Vagina (tissue), 2 donors: ENCODE results near the gene CCDC88C. TPM values are rescaled to one million over a fixed set of nuclear protein-coding genes. Genes with fewer than 3 reads are reported as not detected.
A peak's percentile ranks its signal among the peaks of the same experiment; 100 is the strongest.

Experiments
- DNase-seq, 2 donors: peaks; one replicate each; pipeline ENCODE4 v3.0.0-alpha.2; 2017; ENCODE audit errors: extremely low spot score in 2 of 2
- H3K27ac ChIP-seq: fragments of 200-600 bp; sonication (generic); one replicate; pipeline ENCODE4 v1.5.1; 2019
- H3K27me3 ChIP-seq: fragments of 200-600 bp; sonication (generic); one replicate; pipeline ENCODE4 v1.5.1; 2019
- H3K36me3 ChIP-seq, 2 donors: fragments of 200-600 bp; sonication (generic); one replicate each; pipeline ENCODE4 v1.5.1; 2017 to 2019
- H3K4me1 ChIP-seq: fragments of 200-600 bp; sonication (generic); one replicate; pipeline ENCODE4 v1.5.1; 2019
- H3K4me3 ChIP-seq, 2 donors: fragments of 200-600 bp; sonication (generic); 1 replicate in 1 of 2; 2 replicates in 1 of 2; pipeline ENCODE4 v1.5.1; 2016 to 2019
- H3K9me3 ChIP-seq: fragments of 200-600 bp; sonication (generic); one replicate; pipeline ENCODE4 v1.5.1; 2019
- POLR2A ChIP-seq, 2 donors: fragments of 450-650 bp; IDR thresholded peaks; one replicate each; pipeline ENCODE4 v1.6.1; 2017; ENCODE audit warnings: antibody characterized with exemption in 2 of 2, mild to moderate bottlenecking in 2 of 2, moderate library complexity in 2 of 2
- POLR2AphosphoS5 ChIP-seq, 2 donors: sonication (generic); formaldehyde crosslinking; IDR thresholded peaks; one replicate each; pipeline ENCODE4 v1.9.0; 2017; ENCODE audit warnings: antibody characterized with exemption in 2 of 2, mild to moderate bottlenecking in 2 of 2, low read depth in 1 of 2; ENCODE audit not compliant: insufficient read depth in 1 of 2
- intact Hi-C: fragments of 100-400 bp; cut with DNase I; formaldehyde crosslinking; loops from one replicate; pipeline ENCODE4 v1.15.1; 2023
- total RNA-seq: library from RNA; depleted of rRNA; stranded (reverse); fragments of >200 nt; gene quantifications from one replicate; pipeline ENCODE4 v1.2.3, GENCODE V29; 2016
- TF ChIP-seq, protein P1 (sequence below), 3 experiments: fragments of 450-650 bp in 2 of 3; fragments of 200-600 bp in 1 of 3; sonication (generic) in 1 of 3; IDR thresholded peaks; one replicate each; pipeline ENCODE4 v1.5.1; 2017 to 2019; ENCODE audit warnings: antibody characterized with exemption in 3 of 3, mild to moderate bottlenecking in 2 of 3, moderate library complexity in 2 of 3

Gene CCDC88C
- total RNA-seq, 1 donor from 2014 or later, result 42.2 TPM

DNA sequence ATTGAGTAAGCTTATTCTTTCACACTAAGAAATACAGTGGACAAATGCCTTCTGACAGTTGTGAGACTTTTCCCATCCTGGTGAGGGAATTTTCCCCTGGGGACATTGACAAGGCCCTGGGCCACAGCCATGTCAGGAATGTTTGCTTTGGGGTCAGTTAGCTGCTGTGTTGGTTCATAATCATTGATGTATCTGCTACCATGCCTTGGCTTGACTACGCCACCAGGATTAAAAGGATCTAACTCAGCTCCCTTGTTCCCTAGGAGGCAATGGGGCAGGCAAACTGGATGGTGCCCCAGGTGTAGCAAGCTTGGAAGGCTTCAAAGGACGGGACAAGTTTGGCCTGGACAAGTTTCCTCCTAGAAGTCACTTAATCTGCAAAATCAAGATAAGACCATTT is 3.1 kb upstream of the CCDC88C start:
- intact Hi-C loops, result no loop called here

DNA sequence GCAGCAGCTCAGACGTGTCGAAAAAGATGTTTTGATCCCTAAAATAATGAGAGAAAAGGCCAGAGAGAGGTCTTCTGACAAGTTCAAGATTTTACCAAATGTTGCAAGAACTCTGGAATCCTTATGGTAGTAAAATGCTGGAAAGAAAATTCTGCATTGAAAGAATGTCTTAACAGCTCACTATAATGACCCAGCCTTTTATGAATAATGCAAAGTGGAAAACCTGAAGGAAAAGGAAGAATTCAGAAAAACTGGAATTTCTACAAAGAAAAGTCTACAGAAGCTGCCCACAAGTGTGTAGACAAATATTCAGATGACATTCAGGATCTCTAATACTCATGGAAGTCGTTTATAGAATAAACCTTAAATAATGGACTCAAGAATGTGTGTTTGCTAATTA is 1.8 kb upstream of the CCDC88C start:
- DNase-seq, result no peak
- Histone ChIP-seq H3K4me1 (peaks cover 20% of the 10 kb centered on the region), H3K4me3 (no peak overlapping the region), H3K27me3 (no peaks in the 10 kb centered on the region), H3K36me3 (no peaks in the 10 kb centered on the region), H3K27ac (no peak overlapping the region), H3K9me3 (no peaks in the 10 kb centered on the region)
- TF ChIP-seq POLR2A (IDR thresholded peaks at IDR 0.05) (no peak), POLR2AphosphoS5 (IDR thresholded peaks at IDR 0.05; ENCODE audit: insufficient read depth in 1 of 2, low read depth in 1 of 2) (no peak)
- TF ChIP-seq, protein P1, sequence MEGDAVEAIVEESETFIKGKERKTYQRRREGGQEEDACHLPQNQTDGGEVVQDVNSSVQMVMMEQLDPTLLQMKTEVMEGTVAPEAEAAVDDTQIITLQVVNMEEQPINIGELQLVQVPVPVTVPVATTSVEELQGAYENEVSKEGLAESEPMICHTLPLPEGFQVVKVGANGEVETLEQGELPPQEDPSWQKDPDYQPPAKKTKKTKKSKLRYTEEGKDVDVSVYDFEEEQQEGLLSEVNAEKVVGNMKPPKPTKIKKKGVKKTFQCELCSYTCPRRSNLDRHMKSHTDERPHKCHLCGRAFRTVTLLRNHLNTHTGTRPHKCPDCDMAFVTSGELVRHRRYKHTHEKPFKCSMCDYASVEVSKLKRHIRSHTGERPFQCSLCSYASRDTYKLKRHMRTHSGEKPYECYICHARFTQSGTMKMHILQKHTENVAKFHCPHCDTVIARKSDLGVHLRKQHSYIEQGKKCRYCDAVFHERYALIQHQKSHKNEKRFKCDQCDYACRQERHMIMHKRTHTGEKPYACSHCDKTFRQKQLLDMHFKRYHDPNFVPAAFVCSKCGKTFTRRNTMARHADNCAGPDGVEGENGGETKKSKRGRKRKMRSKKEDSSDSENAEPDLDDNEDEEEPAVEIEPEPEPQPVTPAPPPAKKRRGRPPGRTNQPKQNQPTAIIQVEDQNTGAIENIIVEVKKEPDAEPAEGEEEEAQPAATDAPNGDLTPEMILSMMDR (IDR thresholded peaks at IDR 0.05), result no peak
- intact Hi-C loops, result loop anchor here (5.0 kb wide), 1 partner anchor 97 kb away; no protein-coding TSS in a partner anchor

More for the DNA sequence above, 3.1 kb upstream of the CCDC88C start:
- Histone ChIP-seq H3K27ac (no peak overlapping the region), H3K4me3 (no peak overlapping the region), H3K27me3 (no peaks in the 10 kb centered on the region), H3K9me3 (no peaks in the 10 kb centered on the region), H3K4me1 (peaks cover 16% of the 10 kb centered on the region), H3K36me3 (no peaks in the 10 kb centered on the region)
- DNase-seq, result no peak
- TF ChIP-seq POLR2AphosphoS5 (IDR thresholded peaks at IDR 0.05; ENCODE audit: insufficient read depth in 1 of 2, low read depth in 1 of 2), result no peak
- TF ChIP-seq, protein P1 (IDR thresholded peaks at IDR 0.05), result no peak
- TF ChIP-seq POLR2A (IDR thresholded peaks at IDR 0.05), result no peak

DNA sequence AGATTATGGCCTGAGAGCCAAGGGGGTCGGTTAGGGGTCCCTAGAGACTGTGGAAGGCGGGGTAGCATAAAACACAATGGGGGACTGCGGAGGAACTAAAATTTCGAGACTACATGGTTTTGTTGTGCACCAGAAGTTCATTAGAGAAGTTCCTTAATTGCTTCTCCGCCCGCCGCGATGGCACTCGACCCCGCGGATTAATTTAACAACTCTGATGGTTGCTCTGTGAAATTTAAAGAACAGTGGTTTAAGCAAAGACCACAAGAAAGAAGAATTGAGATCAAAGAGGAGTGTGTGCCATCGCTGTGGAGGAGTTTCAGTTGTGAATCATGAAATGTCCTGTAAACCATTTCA is 1.4 kb upstream of the CCDC88C start:
- intact Hi-C loops, result loop anchor here (5.0 kb wide), 1 partner anchor 97 kb away; no protein-coding TSS in a partner anchor
- Histone ChIP-seq H3K9me3 (no peaks in the 10 kb centered on the region), H3K27ac (no peak overlapping the region), H3K27me3 (no peaks in the 10 kb centered on the region), H3K4me1 (peaks cover 24% of the 10 kb centered on the region), H3K4me3 (peak overlapping the region; percentile 53 to 63), H3K36me3 (no peaks in the 10 kb centered on the region)
- DNase-seq, result no peak
- TF ChIP-seq POLR2AphosphoS5 (IDR thresholded peaks at IDR 0.05; ENCODE audit: insufficient read depth in 1 of 2, low read depth in 1 of 2) (no peak), POLR2A (IDR thresholded peaks at IDR 0.05) (no peak)
- TF ChIP-seq, protein P1 (IDR thresholded peaks at IDR 0.05), result peak in 1 of 3 experiments; percentile 2

DNA sequence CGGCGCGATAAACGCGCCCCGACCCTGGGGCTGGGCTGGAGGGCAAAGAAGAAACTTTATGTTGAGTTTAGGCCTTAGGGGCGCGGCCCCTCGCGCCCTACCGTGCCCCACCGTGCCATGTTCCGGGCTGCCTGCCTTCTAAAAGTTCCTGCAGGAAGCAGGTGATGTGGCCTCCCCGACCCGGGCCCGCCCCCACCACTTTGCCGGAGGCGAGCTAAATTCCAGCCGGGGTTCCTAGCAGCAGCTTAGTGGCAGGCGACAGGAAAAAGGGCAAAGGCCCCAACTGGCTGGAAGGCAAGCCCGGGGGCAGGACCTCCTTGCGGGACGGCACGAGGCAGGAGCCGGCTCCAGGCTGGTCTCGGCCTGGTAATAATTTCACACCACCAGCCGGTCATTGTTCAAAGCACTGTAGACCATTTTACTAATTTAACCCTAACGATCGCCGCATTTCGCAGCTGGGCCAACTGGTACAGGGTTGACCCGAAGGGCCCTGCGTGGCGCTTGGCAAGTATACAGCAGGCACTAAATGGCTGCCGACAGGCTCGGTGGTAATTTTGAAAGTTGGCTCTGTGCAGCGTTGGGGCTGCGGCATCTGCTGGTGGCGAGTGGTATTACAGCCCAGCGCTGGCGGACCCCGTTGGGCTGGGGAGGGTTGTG is 895 bp upstream of the CCDC88C start:
- H3K36me3 ChIP-seq, result no peaks in the 10 kb centered on the region
- peak overlapping the region; percentile 5 for H3K27ac ChIP-seq
- intact Hi-C loops, result loop anchor here (5.0 kb wide), 1 partner anchor 96 kb away; no protein-coding TSS in a partner anchor
- no peaks in the 10 kb centered on the region for H3K27me3 ChIP-seq
- H3K9me3 ChIP-seq, result no peaks in the 10 kb centered on the region
- no peak for DNase-seq
- H3K4me3 ChIP-seq, result peak overlapping the region; percentile 53 to 63
- TF ChIP-seq POLR2A (IDR thresholded peaks at IDR 0.05) (no peak), POLR2AphosphoS5 (IDR thresholded peaks at IDR 0.05; ENCODE audit: insufficient read depth in 1 of 2, low read depth in 1 of 2) (peak in 1 of 2 donors; percentile 48)
- TF ChIP-seq, protein P1 (IDR thresholded peaks at IDR 0.05), result peak; percentile 94 to 98 (median 98)
- peaks cover 24% of the 10 kb centered on the region for H3K4me1 ChIP-seq

DNA sequence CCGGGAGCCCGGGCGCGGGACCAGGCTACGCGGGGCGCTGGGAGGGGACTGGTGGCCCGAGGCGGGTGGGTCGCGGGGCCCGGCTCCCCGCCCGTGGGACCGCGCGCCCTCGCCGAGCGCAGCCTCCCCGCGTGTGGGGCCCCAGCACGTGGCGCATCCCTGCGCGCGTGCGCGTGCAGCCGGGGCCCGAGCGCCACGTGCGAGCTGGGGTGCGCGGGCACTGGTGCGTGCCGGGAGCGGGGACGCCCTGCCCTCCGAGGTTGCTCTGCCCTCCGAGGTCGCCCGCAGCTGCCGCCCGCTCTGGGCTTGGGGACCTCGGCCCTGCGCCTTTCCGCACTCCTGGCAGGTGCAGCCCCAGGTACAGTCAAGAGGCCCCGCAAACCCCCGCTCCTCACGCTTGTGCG is 365 bp upstream of the CCDC88C start:
- TF ChIP-seq POLR2A (IDR thresholded peaks at IDR 0.05), result no peak
- intact Hi-C loops, result loop anchor here (5.0 kb wide), 1 partner anchor 96 kb away; no protein-coding TSS in a partner anchor
- Histone ChIP-seq H3K4me1 (peaks cover 24% of the 10 kb centered on the region), H3K9me3 (no peaks in the 10 kb centered on the region), H3K36me3 (no peaks in the 10 kb centered on the region), H3K27ac (peak overlapping the region; percentile 5), H3K4me3 (peak overlapping the region; percentile 53 to 63), H3K27me3 (no peaks in the 10 kb centered on the region)
- DNase-seq, result no peak
